GM12872 (cell line): Measurements from ENCODE around the gene PRKCE.

Experiments
- CTCF ChIP-seq: IDR thresholded peaks from 3 replicates; pipeline ENCODE4 v1.5.1; 2011; ENCODE audit warnings: low read depth, mild to moderate bottlenecking, low read length, moderate library complexity; ENCODE audit not compliant: insufficient read depth

PRKCE gene

DNA sequence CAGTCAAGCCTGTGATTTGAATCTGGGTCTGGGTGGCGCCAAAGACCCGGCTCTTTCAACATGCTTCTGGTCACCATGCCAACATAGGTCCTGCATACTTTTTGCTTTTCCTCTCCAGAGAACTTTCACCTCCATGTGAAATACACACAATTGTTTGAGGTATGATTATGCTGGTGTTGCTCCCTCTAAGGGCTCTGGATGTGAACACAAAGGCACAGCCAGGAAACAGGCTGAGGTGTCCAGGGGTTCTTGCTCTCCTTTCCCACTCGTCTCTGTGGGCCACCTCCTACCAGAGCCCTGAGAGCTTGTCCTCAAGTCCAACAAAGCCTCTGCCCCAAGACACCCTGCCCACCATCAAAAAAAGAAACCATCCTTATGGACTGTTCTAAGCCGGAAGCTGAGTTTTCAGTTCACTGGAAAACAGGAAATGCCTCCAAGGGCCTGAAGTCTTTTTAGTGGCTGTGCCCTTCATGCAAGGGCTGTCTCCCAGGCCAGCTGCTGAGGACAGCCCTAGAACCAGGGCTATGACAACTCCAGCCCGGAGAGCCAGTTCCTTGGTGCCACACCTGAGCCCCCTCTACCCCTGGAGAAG, 545.5 kb downstream of the PRKCE start:
- no peak for TF ChIP-seq CTCF

DNA sequence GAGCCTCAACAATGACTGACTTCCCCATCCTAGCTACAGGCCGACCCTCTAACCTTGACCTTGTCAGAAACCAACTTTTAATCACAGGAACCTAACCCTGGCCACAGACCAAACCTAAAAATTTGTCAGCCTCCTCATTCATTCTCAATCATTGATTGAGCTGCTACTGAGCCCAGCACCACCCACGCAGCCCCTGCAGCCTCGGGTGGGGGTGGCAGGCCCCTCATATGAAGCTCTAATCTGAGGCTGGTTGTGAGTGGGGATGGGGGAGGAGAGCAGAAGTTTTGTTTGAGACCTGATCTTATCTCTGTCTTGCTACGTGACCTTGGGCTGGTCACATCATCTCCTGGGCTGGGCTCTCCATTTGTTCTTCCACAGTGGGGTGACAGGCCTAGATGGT, 546.2 kb downstream of the PRKCE start:
- no peak for TF ChIP-seq CTCF

- TF ChIP-seq CTCF, result no peak
Measured at GRCh38 chr2:46198164-46198883, 546.8 kb downstream of the PRKCE start.

DNA sequence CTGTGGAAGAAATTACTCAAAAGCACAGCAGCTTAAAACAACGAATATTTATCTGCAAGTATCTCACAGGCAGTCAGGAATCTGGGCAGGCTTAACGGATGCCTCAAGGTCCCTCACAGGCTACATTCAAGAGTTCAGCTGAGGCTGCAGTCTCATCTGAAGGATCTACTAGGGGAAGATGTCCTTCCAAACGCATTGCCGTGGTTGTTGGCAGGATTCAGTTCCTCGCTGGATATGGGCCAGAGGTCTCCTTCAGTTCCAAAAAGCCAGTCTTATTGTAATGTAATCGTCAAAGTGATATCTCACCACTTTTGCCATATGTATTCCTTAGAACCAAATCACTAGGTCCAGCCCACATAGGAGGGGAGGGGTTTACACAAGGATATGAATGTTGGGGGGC, 547.5 kb downstream of the PRKCE start:
- no peak for TF ChIP-seq CTCF

GRCh38 chr2:46200100-46200690, 548.7 kb downstream of the PRKCE start:
- 0 out of 3 replicates have a peak, but pooled peaks have one; percentile 13 for TF ChIP-seq CTCF

- TF ChIP-seq CTCF, result no peak
Measured at GRCh38 chr2:46200861-46201605, 549.6 kb downstream of the PRKCE start.

DNA sequence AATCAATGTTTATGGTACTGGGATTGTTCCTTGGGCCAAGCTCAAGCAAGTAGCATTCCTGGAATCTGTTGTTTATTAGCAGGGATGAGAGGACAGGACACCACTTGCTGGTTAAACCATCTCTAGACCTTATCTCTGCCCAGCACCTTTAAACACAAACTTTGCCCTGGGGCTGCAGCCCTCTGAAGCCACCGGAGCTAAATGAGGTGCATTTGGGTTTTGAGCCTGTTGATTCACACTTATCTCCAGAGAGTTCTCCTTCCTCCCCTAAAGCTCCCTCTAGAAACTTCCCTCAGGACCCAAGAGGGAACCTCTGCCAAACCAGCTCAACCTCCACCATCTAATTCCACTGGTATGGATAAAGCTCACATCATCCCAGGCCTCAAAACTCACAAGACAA, 551.0 kb downstream of the PRKCE start:
- no peak for TF ChIP-seq CTCF
